ENCODE data around the gene ZNF334.

Gene ZNF334

GRCh38 chr20:46487628-46488027 is 25.7 kb downstream of the ZNF334 start:
- DNase-seq (ENCODE audit: low read depth in 2 of 2), result no peak

GRCh38 chr20:46485431-46485830 is 27.9 kb downstream of the ZNF334 start:
- no peak for DNase-seq (ENCODE audit: low read depth in 2 of 2)

- no peak for DNase-seq (ENCODE audit: low read depth in 2 of 2)
Observed at GRCh38 chr20:46484954-46485353, 28.4 kb downstream of the ZNF334 start.

GRCh38 chr20:46483879-46484278 is 29.5 kb downstream of the ZNF334 start:
- no peak for DNase-seq (ENCODE audit: low read depth in 2 of 2)

GRCh38 chr20:46482864-46483263 is 30.5 kb downstream of the ZNF334 start:
- no peak for DNase-seq (ENCODE audit: low read depth in 2 of 2)

GRCh38 chr20:46477640-46478039 is 35.7 kb downstream of the ZNF334 start:
- no peak for DNase-seq (ENCODE audit: low read depth in 2 of 2)

GRCh38 chr20:46477225-46477624 is 36.1 kb downstream of the ZNF334 start:
- no peak for DNase-seq (ENCODE audit: low read depth in 2 of 2)

- no peak for DNase-seq (ENCODE audit: low read depth in 2 of 2)
Observed at GRCh38 chr20:46468508-46468907, 44.9 kb downstream of the ZNF334 start.

GRCh38 chr20:46464451-46464850 is 48.9 kb downstream of the ZNF334 start:
- no peak for DNase-seq (ENCODE audit: low read depth in 2 of 2)

GRCh38 chr20:46463852-46464251 is 49.5 kb downstream of the ZNF334 start:
- no peak for DNase-seq (ENCODE audit: low read depth in 2 of 2)

GRCh38 chr20:46461808-46462207 is 51.6 kb downstream of the ZNF334 start:
- DNase-seq (ENCODE audit: low read depth in 2 of 2), result no peak

GRCh38 chr20:46458866-46459750 is 54.3 kb downstream of the ZNF334 start:
- DNase-seq (ENCODE audit: low read depth in 2 of 2), result no peak

GRCh38 chr20:46456255-46457028 is 56.9 kb downstream of the ZNF334 start:
- no peak for DNase-seq (ENCODE audit: low read depth in 2 of 2)

GRCh38 chr20:46455729-46456128 is 57.6 kb downstream of the ZNF334 start:
- no peak for DNase-seq (ENCODE audit: low read depth in 2 of 2)

Measured in stimulated activated CD4-positive, alpha-beta T cell treated with anti-CD3 and anti-CD28 coated beads, Interleukin-4, amount 100 ng/mL, for 48 hours (primary cell).